Measurements from ENCODE around the gene SCAND1. TPM values are rescaled to one million over a fixed set of nuclear protein-coding genes. Genes with fewer than 3 reads are reported as not detected.

The SCAND1 gene
- total RNA-seq, 2 donors from 2014 or later: 91.3 to 125 TPM

GRCh38 chr20:35981969-35982368, 27.7 kb upstream of the SCAND1 start:
- Histone ChIP-seq H3K27ac (no peak overlapping the region), H3K9me3 (no peaks in the 10 kb centered on the region), H3K9ac (ENCODE audit: low read depth in 2 of 2, low read length in 2 of 2) (no peak overlapping the region), H3K27me3 (no peaks in the 10 kb centered on the region), H3K36me3 (no peaks in the 10 kb centered on the region), H3K4me3 (no peak overlapping the region), H3K4me1 (no peaks in the 10 kb centered on the region)
- intact Hi-C loops (cut with DNase I): no loop called here
- DNase-seq: no peak
- TF ChIP-seq CTCF (IDR thresholded peaks at IDR 0.05): no peak

GRCh38 chr20:35979544-35979943, 25.2 kb upstream of the SCAND1 start:
- TF ChIP-seq CTCF (IDR thresholded peaks at IDR 0.05): no peak
- Histone ChIP-seq H3K4me1 (no peaks in the 10 kb centered on the region), H3K4me3 (no peak overlapping the region), H3K9me3 (no peaks in the 10 kb centered on the region), H3K27me3 (no peaks in the 10 kb centered on the region), H3K9ac (ENCODE audit: low read depth in 2 of 2, low read length in 2 of 2) (no peak overlapping the region), H3K36me3 (no peaks in the 10 kb centered on the region), H3K27ac (no peak overlapping the region)
- no peak for DNase-seq
- intact Hi-C loops (cut with DNase I): no loop called here

- H3K4me3 ChIP-seq: no peak overlapping the region
- no peaks in the 10 kb centered on the region for H3K4me1 ChIP-seq
- H3K27ac ChIP-seq: no peak overlapping the region
- TF ChIP-seq CTCF (IDR thresholded peaks at IDR 0.05): no peak
- H3K9me3 ChIP-seq: no peaks in the 10 kb centered on the region
- no peak overlapping the region for H3K9ac ChIP-seq (ENCODE audit: low read depth in 2 of 2, low read length in 2 of 2)
- H3K27me3 ChIP-seq: no peaks in the 10 kb centered on the region
- H3K36me3 ChIP-seq: no peaks in the 10 kb centered on the region
- intact Hi-C loops (cut with DNase I): no loop called here
- no peak for DNase-seq
These were observed 23.8 kb upstream of the SCAND1 start for GRCh38 chr20:35978041-35978513.

GRCh38 chr20:35975576-35976373, 21.5 kb upstream of the SCAND1 start:
- no peak for TF ChIP-seq CTCF (IDR thresholded peaks at IDR 0.05)
- Histone ChIP-seq H3K9ac (ENCODE audit: low read depth in 2 of 2, low read length in 2 of 2) (no peak overlapping the region), H3K36me3 (no peaks in the 10 kb centered on the region), H3K4me1 (no peaks in the 10 kb centered on the region), H3K27ac (no peak overlapping the region), H3K4me3 (no peak overlapping the region), H3K27me3 (no peaks in the 10 kb centered on the region), H3K9me3 (no peaks in the 10 kb centered on the region)
- no peak for DNase-seq
- intact Hi-C loops (cut with DNase I): no loop called here

- no peak overlapping the region for H3K27ac ChIP-seq
- no peak for TF ChIP-seq CTCF (IDR thresholded peaks at IDR 0.05)
- H3K36me3 ChIP-seq: no peaks in the 10 kb centered on the region
- no peak overlapping the region for H3K9ac ChIP-seq (ENCODE audit: low read depth in 2 of 2, low read length in 2 of 2)
- no peaks in the 10 kb centered on the region for H3K27me3 ChIP-seq
- H3K4me3 ChIP-seq: no peak overlapping the region
- DNase-seq: no peak
- H3K9me3 ChIP-seq: no peaks in the 10 kb centered on the region
- intact Hi-C loops (cut with DNase I): no loop called here
- no peaks in the 10 kb centered on the region for H3K4me1 ChIP-seq
These were observed 20.0 kb upstream of the SCAND1 start for GRCh38 chr20:35974256-35974655.
